ENCODE data around the gene VWA8.
"Not testable (repeated sequence)": the region's sequence is repeated elsewhere in the genome, so short reads cannot be mapped to it uniquely, and the experiment has no call there.

The VWA8 gene

GRCh38 chr13:41962994-41963393, 2.1 kb upstream of the VWA8 start:
- DNase-seq = no peak

DNA sequence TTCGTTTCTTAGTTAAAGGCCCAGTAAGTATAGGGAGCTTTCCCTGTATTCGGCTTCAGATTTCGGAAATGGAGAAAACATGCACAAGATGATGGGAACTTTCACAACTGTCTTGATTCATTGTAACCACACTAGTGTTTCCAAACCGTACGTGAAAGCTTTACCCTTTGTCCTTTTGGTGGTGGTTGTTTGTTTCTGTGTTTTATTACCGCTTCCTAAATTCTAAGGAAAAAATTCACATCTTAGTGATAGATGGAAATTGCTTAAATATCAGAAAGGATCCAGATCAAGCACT, 504 bp upstream of the VWA8 start:
- DNase-seq = no peak

DNA sequence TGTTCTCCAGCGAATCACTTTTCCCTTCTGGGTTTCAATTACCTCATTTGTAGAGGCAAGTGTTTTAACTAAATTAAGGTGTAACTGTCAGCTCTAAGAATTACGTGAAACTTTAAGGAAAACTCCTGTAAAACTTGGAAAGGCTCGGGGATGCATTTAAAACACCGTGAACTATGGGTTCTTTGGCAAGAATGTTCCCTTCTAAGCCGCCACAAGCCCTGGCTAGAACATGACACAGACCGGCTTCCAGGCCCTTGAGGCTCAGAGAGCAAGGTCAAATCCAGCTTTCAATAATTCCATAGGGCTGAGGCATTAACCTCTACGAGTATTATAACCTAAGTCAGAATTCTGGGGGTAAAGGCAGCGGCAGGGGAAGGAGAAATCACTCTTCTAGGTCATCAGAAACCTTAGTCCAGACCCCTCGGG, 685 bp downstream of the VWA8 start:
- DNase-seq = no peak

DNA sequence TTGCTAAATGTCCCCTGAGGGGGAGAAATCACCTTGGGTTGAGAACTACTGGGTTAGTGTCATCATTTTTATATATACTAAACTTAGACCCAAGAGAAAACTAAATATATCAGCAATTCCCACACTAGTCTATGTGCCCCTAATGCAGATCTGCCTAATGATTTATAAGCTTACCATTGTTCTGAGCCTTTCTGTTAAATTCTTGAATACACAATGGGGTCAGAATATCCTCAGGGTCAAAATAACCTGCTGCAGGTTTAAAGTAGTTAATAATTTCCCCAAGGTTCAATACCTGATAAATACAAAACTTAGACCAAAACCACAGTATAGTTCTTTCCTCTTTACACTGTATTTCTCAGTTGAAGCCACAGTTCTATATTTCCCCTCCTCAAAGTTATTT, 4.6 kb downstream of the VWA8 start:
- no peak for DNase-seq

- no peak for DNase-seq
These were observed 5.3 kb downstream of the VWA8 start for GRCh38 chr13:41955605-41956004.

DNA sequence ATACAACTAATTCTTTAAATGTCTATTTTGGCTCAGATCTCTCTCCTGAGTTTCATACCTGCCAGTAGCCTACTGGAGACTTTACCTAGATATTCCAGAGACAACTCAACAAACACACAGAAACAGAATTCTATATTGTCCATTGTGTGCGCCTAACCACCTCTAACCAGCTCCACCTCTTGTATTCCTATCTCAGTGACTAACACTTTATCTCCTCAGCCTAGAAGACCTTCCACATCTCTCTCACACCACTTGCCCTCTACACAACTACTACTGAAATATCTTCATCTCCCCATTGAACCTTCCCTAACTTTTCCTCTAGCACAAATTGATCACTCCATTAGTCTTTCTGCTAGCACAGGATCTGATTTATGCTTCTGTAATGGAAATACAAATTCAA, 6.7 kb downstream of the VWA8 start:
- no peak for DNase-seq

DNA sequence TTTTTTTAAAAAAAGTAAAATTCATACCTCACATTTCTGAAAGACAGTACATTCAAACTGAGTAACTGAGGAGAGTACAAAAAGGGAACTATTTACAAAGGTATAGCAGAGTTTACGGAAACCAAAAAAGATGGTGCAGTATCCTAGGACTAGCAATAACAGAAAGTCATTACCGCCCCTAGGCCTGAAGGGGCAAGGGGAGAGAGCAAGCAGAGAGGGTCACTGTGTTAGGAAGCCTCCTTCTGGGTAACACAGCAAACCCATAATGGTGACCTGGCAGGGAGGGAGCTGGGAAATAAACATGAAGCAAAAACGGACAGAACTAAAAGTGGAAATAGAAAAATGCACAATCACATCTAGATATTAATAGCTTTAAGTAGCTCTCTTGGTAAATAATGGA, 8.2 kb downstream of the VWA8 start:
- DNase-seq = no peak

DNA sequence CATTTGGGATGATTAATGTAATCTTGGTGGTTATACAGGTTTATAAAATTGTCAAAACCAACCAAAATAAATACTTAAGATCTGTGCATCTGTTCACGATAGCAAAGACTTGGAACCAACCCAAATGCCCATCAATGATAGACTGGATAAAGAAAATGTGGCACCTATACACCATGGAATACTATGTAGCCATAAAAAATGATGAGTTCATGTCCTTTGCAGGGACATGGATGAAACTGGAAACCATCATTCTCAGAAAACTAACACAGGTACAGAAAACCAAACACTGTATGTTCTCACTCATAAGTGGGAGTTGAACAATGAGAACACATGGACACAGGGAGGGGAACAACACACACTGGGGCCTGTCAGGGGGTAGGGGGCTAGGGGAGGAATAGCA, 11.8 kb downstream of the VWA8 start:
- not testable (repeated sequence) for DNase-seq

DNA sequence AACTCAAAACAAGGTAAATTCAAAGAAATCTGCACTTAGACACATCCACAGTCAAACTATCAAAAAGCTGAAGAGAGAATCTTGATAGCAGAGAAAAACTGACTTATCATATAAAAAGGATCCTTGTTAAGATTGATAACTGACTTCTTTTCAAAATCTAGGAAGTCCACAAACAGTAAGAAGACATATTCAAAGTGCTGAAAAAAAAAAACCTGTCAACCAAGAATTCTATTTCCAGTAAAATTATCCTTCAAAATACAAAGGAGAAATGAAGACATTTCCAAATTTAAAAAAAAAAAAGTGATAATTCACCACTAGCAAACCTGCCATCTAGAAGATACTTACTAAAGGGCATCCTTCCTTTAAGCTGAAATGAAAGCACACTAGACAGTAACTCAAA, 15.0 kb downstream of the VWA8 start:
- DNase-seq = no peak

DNA sequence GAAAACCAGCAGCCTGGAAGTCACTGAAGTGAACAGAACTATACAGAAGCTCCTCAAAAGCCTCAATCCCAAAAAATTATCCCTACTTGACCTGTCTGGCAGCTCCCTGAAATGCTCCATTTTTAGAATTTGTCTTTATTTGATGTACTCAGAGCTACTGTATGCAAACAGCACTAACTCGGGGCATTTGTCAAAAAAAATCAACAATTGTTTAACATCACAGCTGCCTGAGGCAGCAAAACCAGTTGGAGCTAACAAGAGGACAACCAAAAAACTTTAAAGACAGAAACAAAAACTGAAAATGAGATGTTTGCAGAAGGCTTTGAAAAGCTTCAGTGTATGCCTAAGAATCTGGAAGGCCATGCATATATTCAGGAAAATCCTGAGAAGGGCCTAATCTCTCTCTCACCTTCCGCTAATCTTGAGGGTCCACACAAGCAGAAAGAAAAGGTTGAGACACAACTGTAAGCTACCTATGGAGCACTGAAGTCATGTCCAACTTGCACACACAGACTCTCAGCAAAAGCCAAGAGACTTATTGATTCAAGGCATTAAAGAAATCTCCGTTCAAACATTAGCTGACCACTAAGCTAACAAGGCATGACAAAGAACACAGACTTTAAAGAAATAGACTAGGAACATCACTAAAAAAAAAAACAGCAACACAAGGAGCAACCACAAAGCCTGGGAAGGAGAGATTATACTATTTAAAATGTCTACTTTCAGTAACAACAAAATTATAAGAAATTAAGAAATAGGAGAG, 16.1 kb downstream of the VWA8 start:
- DNase-seq = no peak

DNA sequence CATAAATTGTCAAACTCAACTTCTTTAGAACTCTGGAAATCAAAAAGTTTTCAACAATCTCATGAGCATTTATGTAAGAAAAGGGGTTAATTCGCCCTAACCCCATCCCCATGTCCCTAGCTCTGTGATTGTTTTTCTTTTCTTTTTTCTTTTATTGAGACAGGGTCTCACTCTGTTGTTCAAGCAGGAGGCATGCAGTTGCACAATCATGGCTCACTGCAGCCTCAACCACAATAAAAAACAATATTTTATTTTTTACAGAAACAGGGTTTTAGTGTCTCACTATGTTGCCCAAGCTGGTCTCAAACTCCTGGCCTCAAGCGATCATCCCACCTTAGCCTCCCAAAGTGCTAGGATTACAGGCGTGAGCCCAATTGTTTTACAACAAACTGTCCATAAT, 16.7 kb downstream of the VWA8 start:
- no peak for DNase-seq

GRCh38 chr13:41942462-41943094, 18.3 kb downstream of the VWA8 start:
- DNase-seq = no peak

DNA sequence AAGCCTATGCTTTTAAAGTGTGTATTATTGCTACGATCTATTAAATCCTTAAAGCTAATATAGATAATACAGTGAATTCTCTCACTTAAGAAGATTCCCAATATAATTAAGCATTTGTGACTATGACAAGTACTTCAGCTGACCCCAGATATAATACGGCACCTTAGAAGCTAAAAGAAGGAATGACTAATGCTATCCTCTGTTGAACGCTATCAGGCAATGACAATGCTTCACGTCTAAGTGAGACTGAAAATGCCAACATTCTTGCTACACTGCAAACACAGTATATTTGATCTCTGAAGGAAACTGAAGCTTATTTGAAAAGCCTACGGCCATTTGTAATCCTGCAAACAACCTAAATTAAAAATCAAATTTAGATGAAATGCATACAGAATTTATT, 19.7 kb downstream of the VWA8 start:
- DNase-seq = no peak

- DNase-seq = peak; percentile 1
These were observed 21.5 kb downstream of the VWA8 start for GRCh38 chr13:41939398-41939797.

DNA sequence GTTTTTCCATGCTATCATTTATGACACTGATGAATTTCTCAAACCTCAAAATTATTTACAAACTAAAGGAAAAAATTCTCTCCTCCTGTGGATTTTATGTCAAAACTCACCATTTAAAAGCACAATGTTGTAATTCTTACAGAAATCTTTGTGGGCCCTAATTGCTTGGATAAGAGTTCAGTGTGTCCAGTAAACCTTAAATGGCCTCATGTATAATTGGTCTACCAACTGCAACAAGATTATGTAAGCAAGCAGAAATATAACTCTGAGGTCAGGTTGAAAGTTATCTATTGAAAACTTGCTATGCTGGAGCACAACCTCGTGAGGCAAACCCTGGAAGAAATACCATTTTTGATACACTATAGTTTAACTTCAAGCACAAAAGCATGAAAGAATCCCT, 22.0 kb downstream of the VWA8 start:
- no peak for DNase-seq

DNA sequence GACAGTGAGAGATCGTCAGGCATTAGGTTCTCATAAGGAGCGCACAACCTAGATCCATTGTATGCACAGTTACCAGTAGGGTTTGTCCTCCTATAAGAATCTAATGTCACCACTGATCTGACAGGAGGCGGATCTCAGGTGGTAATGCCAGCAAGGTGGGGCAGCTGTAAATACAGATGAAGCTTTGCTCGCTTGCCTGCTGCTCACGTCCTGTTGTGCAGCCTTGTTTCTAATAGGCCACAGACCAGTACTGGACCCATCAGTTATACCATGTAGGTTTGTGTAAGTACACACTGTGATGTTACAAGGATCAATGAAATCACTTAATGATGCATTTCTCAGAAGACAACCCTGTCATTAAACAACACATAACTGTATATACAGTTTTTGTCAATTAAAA, 23.5 kb downstream of the VWA8 start:
- no peak for DNase-seq

DNA sequence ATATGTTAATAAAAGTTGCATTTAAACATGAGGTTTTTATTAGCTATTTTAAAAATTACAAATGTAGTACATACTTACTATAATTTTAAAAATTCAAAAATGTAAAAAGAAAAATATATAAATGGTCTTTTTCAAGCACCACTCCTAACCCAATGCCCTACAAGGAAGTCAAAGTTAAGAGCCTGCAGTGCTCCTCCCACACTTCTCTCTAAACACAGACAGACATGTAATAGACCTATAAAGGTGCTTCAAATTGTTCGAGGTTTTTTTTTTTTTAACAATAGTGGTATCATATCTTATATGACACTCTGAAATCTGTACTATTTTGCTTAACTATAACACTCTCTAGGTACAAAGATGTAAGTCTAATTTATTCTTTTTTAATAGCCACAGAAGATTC, 25.4 kb downstream of the VWA8 start:
- no peak for DNase-seq

DNA sequence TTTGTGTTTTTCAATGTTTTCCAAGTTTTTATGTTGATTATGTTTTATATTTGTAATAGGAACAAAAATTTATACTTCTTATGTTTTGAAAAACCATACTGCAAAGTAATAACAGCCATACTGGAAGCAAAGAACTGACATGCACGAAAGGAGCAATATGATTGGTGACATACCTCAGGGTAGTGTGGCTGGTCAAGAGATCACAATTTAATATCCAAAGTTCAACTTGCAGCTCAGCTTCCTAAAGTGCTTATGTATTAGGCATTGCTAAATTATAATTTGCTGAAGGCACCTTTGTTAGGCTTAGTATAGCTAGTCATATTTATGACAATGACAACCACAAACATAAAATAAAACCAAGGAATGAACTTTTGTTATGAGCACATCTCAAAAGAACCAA, 25.9 kb downstream of the VWA8 start:
- DNase-seq = no peak

GRCh38 chr13:41934120-41934519, 26.8 kb downstream of the VWA8 start:
- DNase-seq = no peak

DNA sequence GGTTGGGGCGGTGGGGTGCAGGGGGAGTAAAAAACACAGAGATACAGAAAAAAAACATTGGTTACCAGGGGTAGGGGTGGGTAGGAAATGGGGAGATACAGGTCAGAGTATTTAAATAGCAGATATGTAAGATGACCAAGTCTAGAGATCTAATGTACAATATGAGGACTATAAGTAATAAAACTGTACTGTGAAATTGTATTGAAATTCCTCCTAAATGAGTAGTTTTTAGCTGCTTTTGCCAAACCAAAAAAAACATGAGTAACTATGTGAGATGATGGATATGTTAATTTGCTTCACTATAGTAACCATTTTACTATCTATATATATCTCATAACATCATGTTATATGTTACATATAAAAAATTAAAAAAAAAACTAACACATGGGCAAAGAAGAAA, 29.6 kb downstream of the VWA8 start:
- DNase-seq = no peak

GRCh38 chr13:41930154-41930553, 30.8 kb downstream of the VWA8 start:
- no peak for DNase-seq

DNA sequence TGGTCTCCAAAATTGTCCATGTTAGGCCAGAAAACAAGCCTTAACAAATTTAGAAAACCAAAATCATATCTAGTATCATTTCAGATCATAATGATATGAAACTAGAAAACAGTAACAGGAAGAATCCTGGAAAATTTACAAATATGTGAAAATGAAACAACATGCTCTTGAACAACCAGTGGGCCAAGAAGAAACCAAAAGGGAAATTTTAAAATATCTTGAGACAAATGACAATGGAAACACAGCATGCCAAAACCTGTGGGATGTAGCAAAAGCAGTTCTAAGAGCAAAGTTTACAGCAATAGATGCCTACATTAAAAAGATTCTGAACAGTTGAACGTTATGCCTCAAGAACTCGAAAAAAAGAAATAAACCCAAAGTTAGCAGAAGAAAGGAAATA, 32.6 kb downstream of the VWA8 start:
- DNase-seq = no peak

GRCh38 chr13:41925014-41925413, 35.9 kb downstream of the VWA8 start:
- no peak for DNase-seq

- not testable (repeated sequence) for DNase-seq
These were observed 38.0 kb downstream of the VWA8 start for GRCh38 chr13:41922894-41923293.

Data from NCI-H1694 (cell line).